ENCODE data around the gene DMD.

DNA sequence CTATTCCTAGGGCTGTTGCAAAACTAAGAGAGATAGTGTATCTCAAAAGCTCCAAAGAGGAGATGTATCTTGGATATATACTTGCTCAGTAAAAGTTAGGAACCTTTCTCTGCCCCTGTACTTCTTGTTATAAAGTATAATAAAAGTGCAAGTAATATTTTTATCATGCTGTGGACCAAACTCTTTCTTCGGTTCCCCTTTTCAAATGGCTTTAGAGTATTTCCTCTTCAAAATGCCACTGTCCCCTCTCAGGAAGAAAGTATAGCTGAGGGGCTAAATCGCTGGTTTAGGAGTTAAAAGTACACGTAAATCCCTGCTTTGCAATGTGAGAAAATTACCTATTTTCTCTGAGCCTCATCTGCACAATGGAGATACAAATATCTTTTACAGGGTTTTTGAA, 1970.4 kb downstream of the DMD start:
- TF ChIP-seq EZH2 (IDR thresholded peaks at IDR 0.05; ENCODE audit: borderline replicate concordance, low read depth, low read length, severe bottlenecking), result no peak
- no peak for TF ChIP-seq CTCF (IDR thresholded peaks at IDR 0.05; ENCODE audit: borderline replicate concordance, extremely low read depth, low read length, poor library complexity, severe bottlenecking)

All from DND-41 (cell line).